Neural cell (in vitro differentiated cells): ENCODE data around the gene PKM. TPM values are rescaled to one million over a fixed set of nuclear protein-coding genes. Genes with fewer than 3 reads are reported as not detected.

Experiments used
- H2AFZ ChIP-seq: fragments of 200-600, 300-800 bp; sonication (generic), shearing (Covaris generic); 2 replicates; pipeline ENCODE4 v1.6.0; 2014; ENCODE audit warnings: low read depth, mild to moderate bottlenecking, antibody characterized with exemption, low read length, moderate library complexity
- H3F3A ChIP-seq: fragments of 200-600 bp; shearing (Covaris generic); 2 replicates; pipeline ENCODE4 v1.6.1; 2016; ENCODE audit warnings: mild to moderate bottlenecking, moderate library complexity, mixed read lengths, antibody characterized with exemption, low read length; ENCODE audit not compliant: insufficient read depth, poor library complexity, severe bottlenecking
- H3K27ac ChIP-seq: fragments of 200-600, 300-800 bp; sonication (generic), shearing (Covaris generic); 2 replicates; pipeline ENCODE4 v1.5.1; 2014; ENCODE audit warnings: mild to moderate bottlenecking, low read length, moderate library complexity
- H3K27me3 ChIP-seq: fragments of 300-800, 200-600 bp; sonication (generic), shearing (Covaris generic); 2 replicates; pipeline ENCODE4 v1.6.0; 2014; ENCODE audit warnings: mild to moderate bottlenecking, low read depth, low read length, moderate library complexity; ENCODE audit not compliant: insufficient read depth
- H3K36me3 ChIP-seq: fragments of 300-800, 200-600 bp; sonication (generic), shearing (Covaris generic); 2 replicates; pipeline ENCODE4 v1.5.1; 2014; ENCODE audit warnings: mild to moderate bottlenecking, antibody characterized with exemption, low read length, moderate library complexity; ENCODE audit not compliant: insufficient read depth
- H3K4me2 ChIP-seq: fragments of 300-800, 200-600 bp; sonication (generic), shearing (Covaris generic); 2 replicates; pipeline ENCODE4 v1.6.0; 2014; ENCODE audit warnings: mild to moderate bottlenecking, low read length
- H3K4me3 ChIP-seq: fragments of 300-800, 200-600 bp; sonication (generic), shearing (Covaris generic); 2 replicates; pipeline ENCODE4 v1.5.1; 2014; ENCODE audit warnings: mild to moderate bottlenecking, low read length, moderate library complexity
- H3K79me2 ChIP-seq: fragments of 200-600 bp; shearing (Covaris generic); replicated peaks from 2 replicates; pipeline ENCODE4 v1.6.0; 2014; ENCODE audit warnings: mild to moderate bottlenecking, low read length, moderate library complexity; ENCODE audit not compliant: insufficient read depth
- H3K9ac ChIP-seq: fragments of 300-800, 200-600 bp; sonication (generic), shearing (Covaris generic); 2 replicates; pipeline ENCODE4 v1.6.1; 2016; ENCODE audit warnings: mild to moderate bottlenecking, low read length, mixed read lengths
- H3K9me2 ChIP-seq: fragments of 200-600 bp; shearing (Covaris generic); 2 replicates; pipeline ENCODE4 v1.6.1; 2016; ENCODE audit warnings: mild to moderate bottlenecking, low read length, mixed read lengths; ENCODE audit not compliant: insufficient read depth
- H3K9me3 ChIP-seq: fragments of 200-600, 300-800 bp; sonication (generic), shearing (Covaris generic); 2 replicates; pipeline ENCODE4 v1.6.1; 2016; ENCODE audit warnings: mild to moderate bottlenecking, mixed run types, low read length, moderate library complexity, mixed read lengths
- H4K20me1 ChIP-seq: fragments of 200-600 bp; shearing (Covaris generic); 2 replicates; pipeline ENCODE4 v1.6.1; 2016; ENCODE audit warnings: mild to moderate bottlenecking, mixed run types; ENCODE audit not compliant: insufficient read depth
- EP300 ChIP-seq: fragments of 450-650 bp; conservative IDR thresholded peaks from 2 replicates; pipeline ENCODE4 v1.6.1; 2014; ENCODE audit warnings: antibody characterized with exemption, mild to moderate bottlenecking, moderate library complexity; ENCODE audit not compliant: poor library complexity, severe bottlenecking
- EZH2 ChIP-seq: fragments of 200-600, 300-800 bp; shearing (Covaris generic), sonication (generic); IDR thresholded peaks from 2 replicates; pipeline ENCODE4 v1.6.1; 2014; ENCODE audit warnings: antibody characterized with exemption, low read length, borderline replicate concordance, mild to moderate bottlenecking; ENCODE audit not compliant: insufficient read depth, poor library complexity, severe bottlenecking
- MXI1 ChIP-seq: fragments of 450-650 bp; conservative IDR thresholded peaks from 2 replicates; pipeline ENCODE4 v1.6.1; 2014; ENCODE audit warnings: antibody characterized with exemption, mild to moderate bottlenecking; ENCODE audit not compliant: poor library complexity, severe bottlenecking
- POLR2AphosphoS5 ChIP-seq: IDR thresholded peaks from 2 replicates; pipeline ENCODE4 v1.6.1; 2012
- RAD21 ChIP-seq: fragments of 450-650 bp; conservative IDR thresholded peaks from 2 replicates; pipeline ENCODE4 v1.6.1; 2014; ENCODE audit warnings: antibody characterized with exemption, mild to moderate bottlenecking, moderate library complexity
- SMC3 ChIP-seq: fragments of 450-650 bp; conservative IDR thresholded peaks from 2 replicates; pipeline ENCODE4 v1.6.1; 2014; ENCODE audit warnings: antibody characterized with exemption, mild to moderate bottlenecking, moderate library complexity; ENCODE audit not compliant: poor library complexity
- TAF1 ChIP-seq: IDR thresholded peaks from 2 replicates; pipeline ENCODE4 v1.6.1; 2012; ENCODE audit warnings: low read depth
- polyA plus RNA-seq: library from polyadenylated mRNA; depleted of rRNA; stranded (reverse); fragments of >200 nt; gene quantifications from 2 replicates; pipeline ENCODE4 v1.2.3, GENCODE V29; 2014
- TF ChIP-seq, protein P1 (sequence below): IDR thresholded peaks from 2 replicates; pipeline ENCODE4 v1.6.1; 2012; ENCODE audit warnings: borderline replicate concordance
- TF ChIP-seq, protein P2 (sequence below): fragments of 450-650 bp; IDR thresholded peaks from 2 replicates; pipeline ENCODE4 v1.5.1; 2014; ENCODE audit warnings: antibody characterized with exemption, mild to moderate bottlenecking, moderate library complexity; ENCODE audit not compliant: poor library complexity, severe bottlenecking

PKM gene
- polyA plus RNA-seq, 1 donor from 2014 or later = 361 TPM

DNA sequence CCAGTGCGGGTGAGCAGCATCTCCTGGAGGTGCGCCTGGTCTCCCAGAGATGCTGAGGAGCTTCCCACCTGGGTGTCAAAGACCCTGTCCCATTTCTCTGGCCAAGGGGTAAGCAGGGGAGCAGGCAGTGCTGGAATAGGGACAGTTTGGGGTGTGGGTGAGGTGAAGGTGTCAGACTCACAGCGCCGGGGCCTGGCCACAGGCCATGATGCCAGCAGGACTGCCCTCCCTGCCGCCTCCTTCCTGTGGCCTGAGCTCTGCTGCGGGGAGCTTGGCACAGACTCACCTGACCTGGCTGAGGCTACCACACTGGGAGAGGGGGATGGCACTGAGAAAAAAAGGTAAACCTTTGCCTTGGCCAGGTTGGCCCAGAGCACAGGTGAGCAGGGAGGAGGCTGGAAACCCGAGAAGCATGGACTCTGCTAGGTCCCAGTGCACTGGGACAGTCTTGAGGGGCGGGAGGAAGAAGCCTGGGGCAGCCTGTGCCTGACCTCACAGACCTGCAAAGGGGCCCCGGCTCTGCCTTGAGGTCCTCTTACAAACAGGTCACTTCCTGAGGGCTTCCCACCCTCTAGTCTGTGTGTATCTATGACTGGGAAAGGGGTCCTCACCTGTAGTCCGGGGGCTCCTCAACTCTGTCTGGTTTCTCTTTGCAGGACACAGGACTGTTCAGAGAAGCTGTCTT, 61.6 kb downstream of the PKM start:
- Histone ChIP-seq H3K4me3 (no peak overlapping the region), H3K27ac (no peak overlapping the region), H3F3A (no peaks in the 10 kb centered on the region), H2AFZ (no peak overlapping the region), H3K27me3 (no peaks in the 10 kb centered on the region), H3K4me2 (no peak overlapping the region), H3K9me2 (no peaks in the 10 kb centered on the region), H3K79me2 (no peaks in the 10 kb centered on the region), H3K9me3 (no peaks in the 10 kb centered on the region), H3K36me3 (no peaks in the 10 kb centered on the region), H4K20me1 (no peaks in the 10 kb centered on the region), H3K9ac (no peak overlapping the region)
- TF ChIP-seq SMC3 (no peak), TAF1 (no peak), MXI1 (no peak), EP300 (no peak)
- TF ChIP-seq, protein P1, sequence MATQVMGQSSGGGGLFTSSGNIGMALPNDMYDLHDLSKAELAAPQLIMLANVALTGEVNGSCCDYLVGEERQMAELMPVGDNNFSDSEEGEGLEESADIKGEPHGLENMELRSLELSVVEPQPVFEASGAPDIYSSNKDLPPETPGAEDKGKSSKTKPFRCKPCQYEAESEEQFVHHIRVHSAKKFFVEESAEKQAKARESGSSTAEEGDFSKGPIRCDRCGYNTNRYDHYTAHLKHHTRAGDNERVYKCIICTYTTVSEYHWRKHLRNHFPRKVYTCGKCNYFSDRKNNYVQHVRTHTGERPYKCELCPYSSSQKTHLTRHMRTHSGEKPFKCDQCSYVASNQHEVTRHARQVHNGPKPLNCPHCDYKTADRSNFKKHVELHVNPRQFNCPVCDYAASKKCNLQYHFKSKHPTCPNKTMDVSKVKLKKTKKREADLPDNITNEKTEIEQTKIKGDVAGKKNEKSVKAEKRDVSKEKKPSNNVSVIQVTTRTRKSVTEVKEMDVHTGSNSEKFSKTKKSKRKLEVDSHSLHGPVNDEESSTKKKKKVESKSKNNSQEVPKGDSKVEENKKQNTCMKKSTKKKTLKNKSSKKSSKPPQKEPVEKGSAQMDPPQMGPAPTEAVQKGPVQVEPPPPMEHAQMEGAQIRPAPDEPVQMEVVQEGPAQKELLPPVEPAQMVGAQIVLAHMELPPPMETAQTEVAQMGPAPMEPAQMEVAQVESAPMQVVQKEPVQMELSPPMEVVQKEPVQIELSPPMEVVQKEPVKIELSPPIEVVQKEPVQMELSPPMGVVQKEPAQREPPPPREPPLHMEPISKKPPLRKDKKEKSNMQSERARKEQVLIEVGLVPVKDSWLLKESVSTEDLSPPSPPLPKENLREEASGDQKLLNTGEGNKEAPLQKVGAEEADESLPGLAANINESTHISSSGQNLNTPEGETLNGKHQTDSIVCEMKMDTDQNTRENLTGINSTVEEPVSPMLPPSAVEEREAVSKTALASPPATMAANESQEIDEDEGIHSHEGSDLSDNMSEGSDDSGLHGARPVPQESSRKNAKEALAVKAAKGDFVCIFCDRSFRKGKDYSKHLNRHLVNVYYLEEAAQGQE = no peak

DNA sequence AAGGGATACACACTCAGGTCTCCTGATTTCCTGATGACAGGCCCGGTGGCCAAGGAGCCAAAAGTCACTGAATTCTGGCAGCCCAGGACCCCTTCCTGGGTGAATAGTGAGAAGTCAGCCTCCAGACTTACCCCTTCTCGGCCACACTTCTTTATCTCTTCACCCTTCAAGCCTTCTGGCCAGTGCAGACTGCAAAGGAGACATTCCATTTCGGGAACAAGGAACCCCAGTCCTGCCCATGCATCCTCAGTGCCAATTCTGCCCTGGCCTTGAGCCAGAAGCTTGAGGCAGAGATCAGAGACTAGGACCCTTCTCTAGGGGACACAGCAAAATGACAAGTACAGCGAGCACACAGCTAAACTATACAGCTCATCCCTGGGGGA, 62.2 kb downstream of the PKM start:
- H3K27me3 ChIP-seq = no peaks in the 10 kb centered on the region
- no peaks in the 10 kb centered on the region for H3K79me2 ChIP-seq
- H4K20me1 ChIP-seq = no peaks in the 10 kb centered on the region
- H3K9me3 ChIP-seq = no peaks in the 10 kb centered on the region
- no peak overlapping the region for H3K4me2 ChIP-seq
- H3K9me2 ChIP-seq = no peaks in the 10 kb centered on the region
- H3K9ac ChIP-seq = no peak overlapping the region
- no peak overlapping the region for H3K27ac ChIP-seq
- H2AFZ ChIP-seq = no peak overlapping the region
- no peak overlapping the region for H3K4me3 ChIP-seq
- no peaks in the 10 kb centered on the region for H3F3A ChIP-seq
- TF ChIP-seq SMC3 = no peak
- TF ChIP-seq TAF1 = no peak
- TF ChIP-seq EP300 = no peak
- TF ChIP-seq, protein P1 = no peak
- TF ChIP-seq POLR2AphosphoS5 = no peak
- TF ChIP-seq RAD21 = no peak
- TF ChIP-seq EZH2 = no peak
- TF ChIP-seq, protein P2, sequence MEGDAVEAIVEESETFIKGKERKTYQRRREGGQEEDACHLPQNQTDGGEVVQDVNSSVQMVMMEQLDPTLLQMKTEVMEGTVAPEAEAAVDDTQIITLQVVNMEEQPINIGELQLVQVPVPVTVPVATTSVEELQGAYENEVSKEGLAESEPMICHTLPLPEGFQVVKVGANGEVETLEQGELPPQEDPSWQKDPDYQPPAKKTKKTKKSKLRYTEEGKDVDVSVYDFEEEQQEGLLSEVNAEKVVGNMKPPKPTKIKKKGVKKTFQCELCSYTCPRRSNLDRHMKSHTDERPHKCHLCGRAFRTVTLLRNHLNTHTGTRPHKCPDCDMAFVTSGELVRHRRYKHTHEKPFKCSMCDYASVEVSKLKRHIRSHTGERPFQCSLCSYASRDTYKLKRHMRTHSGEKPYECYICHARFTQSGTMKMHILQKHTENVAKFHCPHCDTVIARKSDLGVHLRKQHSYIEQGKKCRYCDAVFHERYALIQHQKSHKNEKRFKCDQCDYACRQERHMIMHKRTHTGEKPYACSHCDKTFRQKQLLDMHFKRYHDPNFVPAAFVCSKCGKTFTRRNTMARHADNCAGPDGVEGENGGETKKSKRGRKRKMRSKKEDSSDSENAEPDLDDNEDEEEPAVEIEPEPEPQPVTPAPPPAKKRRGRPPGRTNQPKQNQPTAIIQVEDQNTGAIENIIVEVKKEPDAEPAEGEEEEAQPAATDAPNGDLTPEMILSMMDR = no peak
- no peak for TF ChIP-seq MXI1
- no peaks in the 10 kb centered on the region for H3K36me3 ChIP-seq
